Hematopoietic multipotent progenitor cell treated with erythropoietin and hydrocortisone succinate and interleukin-3 and kit ligand, for 4 days (in vitro differentiated cells): ENCODE data around the gene FGGY.
A peak's percentile ranks its signal among the peaks of the same experiment; 100 is the strongest.

Source experiments
- DNase-seq: peaks from one replicate; pipeline ENCODE4 v3.0.0-alpha.2; 2015

FGGY gene

DNA sequence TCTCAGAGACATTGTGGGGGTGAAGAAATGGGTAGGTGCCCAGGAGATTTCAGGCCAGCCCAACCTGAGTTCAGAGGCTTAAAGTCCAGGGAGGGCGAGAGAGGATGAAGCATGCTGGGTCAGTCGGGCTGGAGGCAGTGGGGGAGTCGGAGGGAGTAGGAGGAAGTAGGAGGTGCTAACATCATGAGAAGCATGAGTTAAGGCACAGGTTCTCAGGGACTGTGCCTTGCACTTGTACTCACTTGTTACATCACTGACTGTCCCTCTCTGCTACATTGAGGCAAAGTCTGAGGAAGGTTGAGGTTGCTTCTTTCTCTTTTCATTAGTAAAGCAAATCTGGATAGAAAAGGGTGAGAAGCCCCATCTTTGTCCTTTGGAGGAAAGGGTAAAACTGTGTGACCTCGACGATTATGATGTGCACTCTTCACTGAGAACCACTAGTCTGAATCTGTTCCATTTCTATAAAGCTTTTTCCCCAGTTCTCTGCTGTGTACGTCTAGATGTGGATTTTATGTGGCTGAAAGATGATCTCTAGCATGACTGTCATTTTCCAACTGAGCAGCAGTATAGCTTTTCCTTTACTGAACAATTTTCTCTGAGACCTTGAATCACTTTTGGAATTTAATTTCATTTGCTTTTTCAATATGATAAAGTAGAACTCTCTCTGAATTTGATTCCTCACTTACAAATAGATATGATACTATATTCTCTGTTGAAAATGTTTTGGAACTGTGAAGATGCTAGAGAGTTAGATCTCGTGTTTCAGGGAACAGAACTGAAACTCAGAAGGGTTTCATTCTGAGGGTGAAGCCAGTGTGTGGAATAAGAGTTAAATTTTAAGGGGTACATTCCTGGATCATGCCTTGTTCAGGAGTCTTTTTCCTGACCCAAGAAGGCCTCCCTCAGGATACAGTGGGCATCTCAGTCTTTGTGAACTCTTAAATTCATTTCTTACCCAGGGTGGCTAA is 94.6 kb downstream of the FGGY start:
- no peak for DNase-seq

DNA sequence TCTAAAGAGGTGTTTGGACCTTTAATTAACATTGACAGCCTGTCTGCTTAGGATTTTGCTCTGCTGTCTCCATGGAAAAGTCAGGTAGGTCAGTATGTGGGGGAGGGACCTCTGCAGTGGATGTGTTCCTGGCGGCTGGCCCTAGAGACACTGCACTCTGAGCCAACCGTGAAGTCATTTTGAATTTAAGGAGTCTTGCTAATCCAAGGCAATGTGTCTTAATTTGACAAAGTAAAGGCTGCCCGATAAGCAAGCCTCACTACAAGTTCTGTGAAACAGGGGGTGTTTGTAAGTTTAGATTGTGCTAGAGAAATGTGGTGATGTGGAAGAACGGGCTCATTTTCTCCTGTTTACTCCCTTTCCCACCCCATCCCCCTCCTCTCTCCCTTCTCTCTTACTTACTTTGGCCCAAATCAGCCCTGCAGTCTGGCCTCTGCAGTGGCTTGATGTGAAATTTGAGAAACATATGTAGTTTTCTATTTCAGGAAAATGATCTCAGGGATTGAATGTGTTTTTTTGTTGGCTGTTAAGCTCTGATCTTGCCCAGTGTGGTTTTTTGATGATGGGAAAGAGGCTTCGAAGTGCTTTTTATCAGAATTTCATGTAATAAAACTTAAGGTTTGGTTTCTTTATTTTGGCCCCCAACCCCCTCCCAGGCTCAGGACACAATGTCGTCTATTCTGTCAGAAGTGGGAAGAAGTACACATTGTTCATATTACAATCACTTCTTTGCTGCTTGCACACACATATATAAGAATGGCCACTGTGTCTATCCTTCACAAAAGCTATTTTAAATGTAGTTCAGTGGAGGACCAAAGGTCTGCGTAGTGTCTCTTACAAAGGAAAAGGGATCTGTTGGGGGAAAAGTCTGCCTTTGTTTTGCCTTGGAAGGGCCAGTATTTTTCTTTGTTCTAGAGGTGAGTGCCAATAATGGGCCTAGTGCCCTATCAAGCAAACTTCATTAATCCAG is 96.6 kb downstream of the FGGY start:
- DNase-seq = no peak

DNA sequence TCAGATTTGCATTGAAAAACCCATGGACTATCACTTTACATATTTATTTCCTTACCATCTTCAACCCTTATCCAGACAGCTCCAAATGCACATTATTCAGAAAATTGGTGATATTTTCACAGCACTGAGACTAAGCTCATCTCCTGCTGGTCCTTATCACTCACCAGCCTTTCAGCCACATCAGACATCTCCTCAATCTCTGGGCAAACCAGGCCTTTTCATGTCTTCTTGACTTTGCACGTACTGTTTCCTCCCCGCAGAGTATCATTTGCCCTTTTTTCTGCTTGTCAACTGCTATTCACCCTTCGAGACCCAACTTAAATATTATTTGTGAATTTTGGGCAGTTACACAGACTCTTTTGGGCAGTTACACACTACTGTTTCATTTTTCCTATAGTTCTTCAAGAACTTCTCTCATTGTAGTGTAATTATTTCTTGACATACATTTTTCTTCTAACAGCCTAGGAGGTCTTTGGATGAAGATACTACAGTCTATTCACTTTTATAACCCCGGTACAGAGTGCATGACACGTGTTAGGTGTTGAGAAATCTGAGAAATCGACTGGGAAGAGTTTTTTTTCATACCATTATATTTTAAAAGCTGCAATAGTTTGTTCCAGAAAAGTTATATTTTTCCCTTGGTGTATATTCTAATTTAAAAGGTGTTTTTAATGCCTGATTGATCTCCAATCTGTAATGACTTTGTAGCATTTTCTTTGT is 98.0 kb downstream of the FGGY start:
- DNase-seq = peak; percentile 6

DNA sequence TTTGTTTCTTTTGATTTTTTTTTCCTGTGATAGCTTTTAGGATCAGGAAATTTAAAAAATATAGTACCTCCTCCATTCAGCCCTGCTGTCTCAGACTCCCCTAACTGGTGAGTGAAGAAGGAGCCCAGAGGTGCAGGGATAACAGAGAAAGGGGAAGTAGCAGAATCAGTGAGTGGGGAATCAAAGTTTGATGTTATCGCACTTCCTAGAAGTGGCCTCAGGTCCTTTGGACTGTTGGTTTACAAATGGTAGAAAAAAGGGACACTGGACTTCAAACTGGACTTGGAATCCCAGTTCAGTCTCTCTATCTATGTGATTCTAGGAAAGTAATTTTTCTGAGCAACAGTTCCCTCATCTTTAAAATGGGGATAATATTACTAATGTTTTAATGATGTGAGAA is 99.5 kb downstream of the FGGY start:
- DNase-seq = peak; percentile 61

DNA sequence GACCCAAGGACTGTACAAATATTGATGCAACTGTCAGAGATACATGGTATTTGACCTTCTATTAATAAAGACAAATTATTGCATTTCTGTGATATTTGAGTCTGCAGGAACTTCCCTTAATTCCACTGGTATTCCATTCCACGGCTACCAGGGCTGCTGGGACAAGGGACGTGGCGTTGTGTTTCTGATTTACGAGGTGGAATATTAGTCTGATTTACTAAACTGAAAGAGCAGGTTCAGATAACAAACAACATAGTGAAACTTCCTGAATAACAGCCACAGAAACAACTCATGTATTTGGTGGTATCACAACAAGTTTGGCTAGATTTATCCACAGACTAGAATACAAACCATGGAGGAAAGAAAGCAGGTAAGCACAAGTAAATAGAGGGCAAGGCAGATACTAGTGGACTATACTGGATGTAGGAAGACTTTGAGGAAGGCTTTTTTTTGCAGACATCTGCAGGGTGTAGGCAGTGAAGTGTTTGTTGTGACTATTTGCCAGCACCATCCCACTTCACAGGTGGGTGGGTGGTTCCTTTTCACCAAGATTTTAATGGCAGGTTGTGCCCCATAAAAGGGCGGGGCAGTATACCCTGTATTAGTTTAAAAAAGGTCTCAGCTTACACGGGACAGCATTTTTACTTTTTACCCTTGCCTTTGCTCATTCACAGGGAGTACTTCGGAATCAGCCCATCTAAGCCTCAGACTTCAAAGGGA is 100.4 kb downstream of the FGGY start:
- no peak for DNase-seq

DNA sequence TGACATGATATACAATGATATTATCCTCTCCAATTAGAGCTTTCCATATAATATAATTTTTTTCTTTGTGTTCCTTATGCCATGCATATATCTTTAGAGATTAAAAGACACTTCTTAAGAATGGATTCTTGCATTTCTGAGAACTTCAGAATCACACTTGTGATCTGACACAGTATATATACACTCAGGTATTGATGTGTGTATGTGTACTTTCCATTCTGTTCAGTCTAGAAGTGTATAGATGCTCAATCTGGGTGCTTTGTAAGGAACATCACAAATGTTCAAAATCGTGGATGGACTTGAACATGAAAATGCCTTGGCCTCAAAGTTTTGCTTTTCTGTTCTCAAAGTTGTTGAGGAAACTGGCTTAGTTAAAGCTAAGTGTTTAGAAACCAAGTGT is 102.7 kb downstream of the FGGY start:
- DNase-seq = no peak

DNA sequence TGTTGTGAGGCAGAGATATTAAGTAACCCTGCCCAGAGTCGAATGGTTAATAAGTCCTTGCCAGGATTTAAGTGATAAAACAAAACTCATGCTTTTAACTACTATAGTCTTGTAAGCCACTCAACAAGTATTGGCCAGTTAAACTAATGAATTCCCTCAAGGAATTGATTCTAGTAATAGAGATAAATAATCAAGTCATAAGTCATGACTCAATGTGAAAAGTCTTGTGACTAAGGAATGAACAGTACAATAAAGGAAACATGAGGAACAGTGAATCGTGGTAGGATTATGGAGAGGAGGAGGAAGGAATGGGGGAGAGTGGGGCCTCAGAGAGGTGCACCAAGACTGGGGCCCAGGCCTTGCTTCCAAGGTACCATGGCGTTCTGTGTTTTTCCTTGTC is 104.7 kb downstream of the FGGY start:
- DNase-seq = no peak

DNA sequence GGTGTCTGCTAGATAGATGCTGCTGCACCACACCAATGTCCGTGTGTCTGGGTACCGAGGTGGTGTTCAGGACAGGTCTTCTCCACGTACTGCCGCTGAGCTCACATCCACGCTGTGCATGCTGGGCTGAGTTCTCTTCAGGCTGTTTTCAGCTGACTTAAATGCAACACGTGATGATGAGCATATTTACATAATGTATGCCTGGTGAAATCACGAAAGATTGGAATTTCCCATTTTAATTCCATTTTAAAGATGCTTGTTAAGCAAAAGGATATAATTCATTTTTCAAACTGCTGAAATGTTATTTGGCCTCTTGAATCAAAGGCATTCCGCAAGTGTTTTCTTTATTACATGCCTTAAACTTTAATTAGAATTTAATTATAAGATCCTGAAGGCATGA is 107.9 kb downstream of the FGGY start:
- no peak for DNase-seq

DNA sequence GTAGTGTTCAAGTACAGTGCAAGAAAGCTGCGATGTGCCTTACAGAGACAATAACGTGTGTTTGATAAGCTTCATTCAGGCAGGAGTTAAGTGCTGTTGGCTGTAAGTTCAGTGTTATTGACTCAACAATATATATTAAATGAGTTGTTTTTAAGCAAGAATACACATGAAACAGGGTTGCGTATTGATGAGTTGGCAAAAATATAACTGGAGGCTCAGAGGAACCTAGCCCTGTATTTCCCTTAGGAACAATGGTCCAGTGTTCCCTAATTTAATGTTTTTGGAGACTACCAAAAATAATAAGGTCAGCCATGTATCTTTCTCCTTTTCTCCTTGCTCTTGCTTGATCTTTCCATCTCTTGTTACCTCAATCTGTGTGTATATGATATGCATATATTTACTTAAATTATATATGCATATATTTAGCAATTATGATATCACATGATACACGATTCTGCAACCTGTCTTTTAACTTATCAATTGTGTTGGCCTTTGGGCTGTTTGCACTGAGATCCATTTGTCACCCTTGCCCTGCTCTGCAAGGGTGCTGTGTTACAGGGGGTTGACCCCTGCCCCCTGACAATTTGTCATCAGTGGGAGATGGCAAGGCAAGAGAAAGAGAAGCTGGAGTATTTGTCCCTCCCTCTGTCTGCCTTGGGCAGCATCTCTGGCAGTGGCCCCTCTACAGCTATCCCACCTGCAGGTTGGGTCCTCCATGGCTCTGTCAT is 109.7 kb downstream of the FGGY start:
- no peak for DNase-seq

DNA sequence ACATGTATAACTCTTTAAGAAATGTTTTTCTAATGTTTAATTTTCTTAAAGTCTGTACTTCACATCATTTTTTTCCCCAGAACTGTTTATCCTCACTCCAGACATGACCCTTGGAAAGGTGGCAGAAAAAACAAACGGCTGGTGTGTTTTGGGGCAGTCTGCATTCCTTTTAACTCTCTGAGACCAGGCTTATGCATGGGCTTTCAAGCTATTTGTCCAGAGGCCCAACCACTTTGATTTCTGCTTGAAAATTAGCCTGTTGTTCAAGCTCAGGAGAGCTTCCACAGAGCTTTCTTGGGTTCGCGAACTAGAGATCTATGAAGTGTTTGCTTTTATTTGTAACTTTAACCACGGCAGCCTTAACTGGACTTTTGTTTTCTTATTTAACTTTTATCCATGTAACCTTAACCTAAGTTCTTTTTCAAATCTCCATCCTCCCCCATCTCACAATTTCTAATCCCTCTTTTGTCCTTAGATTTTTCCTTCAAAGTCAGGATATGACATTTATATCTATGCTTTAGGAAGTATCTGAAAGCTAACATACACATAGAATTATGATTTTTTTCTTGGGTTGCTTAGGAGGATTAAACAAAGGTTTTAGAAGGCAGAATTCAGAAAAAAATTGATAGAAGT is 111.8 kb downstream of the FGGY start:
- no peak for DNase-seq

DNA sequence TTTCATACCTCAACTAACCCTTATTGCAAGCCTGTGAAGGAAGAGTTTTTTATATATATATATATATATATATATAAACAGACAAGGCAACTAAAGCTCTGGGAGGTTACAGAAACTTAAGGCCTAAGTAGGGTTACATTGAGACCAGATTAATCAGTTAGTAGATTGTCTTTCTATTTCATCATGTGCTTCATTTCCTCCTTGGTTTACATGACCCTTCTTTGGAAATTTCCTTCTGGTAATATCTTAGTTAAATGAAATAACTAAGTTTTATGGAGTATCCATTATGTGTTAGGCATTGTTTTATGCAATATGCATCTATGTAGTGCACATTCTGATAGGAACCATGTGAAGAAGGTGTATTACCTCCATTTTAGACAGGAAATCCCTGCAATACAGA is 112.7 kb downstream of the FGGY start:
- DNase-seq = no peak

DNA sequence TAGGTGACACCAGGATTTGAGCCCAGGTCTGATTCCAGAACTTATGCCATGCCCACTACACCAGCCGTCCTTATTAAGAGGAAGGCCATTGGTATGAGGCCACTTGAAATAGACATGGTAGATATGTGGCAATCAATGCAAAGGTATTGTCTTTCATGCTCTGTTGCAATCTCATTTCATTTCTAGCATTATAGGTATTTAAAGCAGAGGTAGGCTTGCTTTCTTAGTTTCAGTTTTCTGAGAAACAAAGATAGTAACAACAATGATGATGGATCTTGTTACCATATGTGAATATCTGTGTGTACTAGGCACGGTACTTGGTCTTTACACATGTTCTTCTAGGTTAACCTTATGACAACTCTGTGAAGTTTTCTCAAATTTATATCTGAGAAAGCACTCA is 113.1 kb downstream of the FGGY start:
- no peak for DNase-seq

DNA sequence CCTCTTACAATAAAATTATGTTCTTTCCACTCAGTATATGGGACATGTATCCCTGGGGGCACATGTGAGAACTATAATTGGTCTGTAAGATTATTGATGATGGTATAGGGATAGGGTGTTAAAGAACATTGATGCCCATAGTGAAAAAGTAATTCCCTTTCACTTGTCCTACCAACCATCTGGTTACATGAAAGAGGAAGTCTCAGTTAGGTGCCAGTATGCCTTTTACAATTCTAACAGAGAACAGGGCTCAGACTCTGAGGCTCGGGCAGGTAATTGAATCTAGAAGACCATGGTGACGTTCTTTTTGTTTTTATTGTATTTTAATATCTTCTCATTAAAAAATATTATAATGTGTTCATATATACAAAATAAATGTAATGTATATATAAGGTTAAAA is 113.6 kb downstream of the FGGY start:
- DNase-seq = peak; percentile 13

DNA sequence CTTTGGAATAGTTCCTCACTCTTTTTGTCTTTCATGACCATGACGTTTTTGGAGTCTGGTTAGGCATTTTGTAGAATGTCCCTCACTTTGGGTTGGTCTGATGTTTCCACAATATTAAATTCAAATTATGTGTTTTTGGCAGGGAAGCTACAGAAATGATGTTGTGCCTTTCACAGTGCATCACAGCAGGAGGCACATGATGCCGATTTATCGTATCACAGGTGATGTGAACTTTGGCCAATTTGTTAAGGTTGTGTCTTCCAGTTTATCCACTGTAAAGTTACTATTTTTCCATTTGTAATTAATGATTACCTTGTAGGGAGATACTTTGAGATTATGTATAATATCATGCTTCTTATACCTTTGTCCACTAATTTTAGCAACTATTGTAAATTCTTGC is 114.3 kb downstream of the FGGY start:
- no peak for DNase-seq

DNA sequence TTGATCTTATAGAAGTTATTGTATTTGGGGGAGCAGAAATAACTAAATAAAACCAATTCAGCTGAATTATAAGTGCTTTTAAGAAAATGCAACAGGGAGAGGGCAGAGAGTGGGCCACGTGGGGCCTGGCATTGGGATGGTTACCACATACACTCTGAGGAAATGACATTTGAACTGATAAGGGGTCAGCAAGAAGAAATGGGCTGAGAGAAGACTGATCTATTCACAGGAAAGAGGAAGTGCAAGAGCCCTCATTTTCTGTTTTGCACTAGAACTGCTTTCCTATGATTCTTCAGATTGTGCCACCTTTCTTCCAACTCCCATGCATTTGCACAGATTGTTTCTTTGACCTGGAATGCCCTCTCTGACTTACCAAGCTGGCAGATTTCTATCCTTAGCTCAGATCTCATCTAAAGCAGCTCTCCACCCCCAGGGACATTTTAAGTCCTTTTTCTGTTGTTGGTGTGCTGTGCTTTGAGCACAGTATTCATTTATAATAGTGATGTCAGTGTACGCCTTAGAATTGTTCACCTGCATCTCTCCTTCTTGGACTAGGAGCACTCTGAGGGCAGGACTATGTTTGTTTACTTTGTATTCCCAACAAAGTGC is 115.9 kb downstream of the FGGY start:
- DNase-seq = peak; percentile 91

DNA sequence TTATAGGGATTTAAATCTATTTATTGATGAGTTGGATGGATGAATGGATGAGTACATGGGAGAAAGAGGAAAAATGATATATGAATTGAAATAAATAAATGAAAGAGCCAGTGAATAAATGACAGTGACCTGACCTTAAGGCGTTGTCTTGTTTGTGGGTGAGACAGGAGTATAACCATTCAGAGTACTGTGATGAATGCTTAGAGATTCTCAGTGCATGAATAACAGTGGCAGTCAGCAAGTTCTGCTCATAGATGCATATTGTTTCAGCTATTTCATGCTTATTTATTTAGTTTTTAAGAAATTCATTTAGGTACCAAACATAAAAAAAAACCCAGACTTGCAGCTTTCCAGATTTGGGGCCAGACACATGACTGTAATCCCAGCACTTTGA is 116.4 kb downstream of the FGGY start:
- DNase-seq = no peak

DNA sequence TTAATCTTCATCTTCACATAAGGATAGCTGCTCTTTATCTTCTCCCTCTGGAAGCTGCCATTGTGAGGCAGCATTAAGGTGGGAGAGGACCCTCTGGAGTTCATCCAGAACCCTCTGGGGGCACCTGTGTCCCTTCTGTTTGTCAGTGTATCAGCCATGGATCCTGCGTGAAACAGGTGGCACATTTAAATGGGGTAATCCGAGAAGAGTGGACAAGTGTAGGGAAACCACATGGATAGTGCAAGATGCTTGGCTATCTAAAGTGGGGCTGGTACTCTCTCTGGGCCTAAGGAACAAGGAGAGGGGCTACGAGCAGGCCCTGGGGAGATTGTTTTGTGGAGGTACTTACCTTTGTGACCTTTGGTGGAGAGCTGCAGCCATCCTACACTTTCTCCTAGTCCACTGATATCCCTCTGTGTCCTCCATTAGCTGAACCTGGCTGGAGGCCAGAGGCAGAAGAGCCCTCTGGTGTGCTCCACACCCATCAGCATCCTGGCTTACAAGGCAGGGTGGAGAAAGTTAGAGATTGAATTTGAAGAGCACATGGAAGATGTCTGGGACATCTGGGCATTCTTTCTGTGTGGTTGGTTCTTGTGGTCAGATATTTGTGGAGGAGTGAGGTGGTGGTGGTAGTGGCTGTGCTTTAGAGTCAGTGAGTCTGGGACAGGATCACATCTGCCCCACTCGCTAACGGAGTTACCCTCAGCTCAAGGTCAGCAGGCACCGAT is 117.7 kb downstream of the FGGY start:
- peak; percentile 20 for DNase-seq

DNA sequence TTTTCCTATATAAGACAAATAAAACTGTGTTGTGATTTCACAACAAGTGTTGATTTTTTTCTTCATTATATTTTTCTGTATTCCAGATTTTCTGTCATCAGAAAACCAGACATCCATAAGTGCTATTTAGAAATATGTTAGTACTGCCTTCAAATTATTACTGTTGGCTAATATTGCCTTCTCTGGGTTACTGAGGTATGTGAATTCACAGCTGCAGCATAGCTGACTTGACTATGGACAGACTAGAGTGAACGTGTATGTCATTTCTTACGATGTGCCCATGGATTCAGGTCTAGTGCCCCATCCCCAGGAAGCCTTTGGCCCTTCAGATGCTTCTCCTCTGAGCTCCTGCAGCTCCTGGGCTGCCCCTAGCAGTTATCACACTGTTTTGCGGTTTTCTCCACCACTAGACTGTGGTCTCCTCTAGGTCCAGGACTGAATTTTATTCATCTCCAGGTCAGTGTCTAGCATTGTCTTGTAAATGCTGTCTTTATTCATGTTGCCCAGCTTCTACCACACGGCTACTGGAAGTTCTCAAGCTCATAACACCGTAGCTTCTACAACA is 118.5 kb downstream of the FGGY start:
- no peak for DNase-seq

DNA sequence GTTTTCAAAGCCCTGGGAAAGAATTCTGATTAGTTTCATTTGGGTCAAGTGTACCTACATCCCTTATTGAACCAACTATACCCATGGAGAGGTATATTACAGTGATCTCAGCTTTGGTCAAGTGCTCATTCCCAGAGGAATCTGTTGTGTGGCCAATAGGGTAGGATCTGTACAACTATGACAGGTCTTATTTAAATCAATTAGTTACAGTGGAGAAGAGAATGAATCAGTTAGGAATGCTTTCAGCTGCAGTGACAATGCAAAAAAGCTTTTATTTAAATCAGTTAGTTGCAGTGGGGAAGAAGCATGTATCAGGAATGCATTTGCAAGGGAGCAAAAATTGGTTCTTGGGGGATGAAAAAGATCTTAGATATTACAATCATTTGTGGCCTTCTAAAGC is 119.0 kb downstream of the FGGY start:
- no peak for DNase-seq

DNA sequence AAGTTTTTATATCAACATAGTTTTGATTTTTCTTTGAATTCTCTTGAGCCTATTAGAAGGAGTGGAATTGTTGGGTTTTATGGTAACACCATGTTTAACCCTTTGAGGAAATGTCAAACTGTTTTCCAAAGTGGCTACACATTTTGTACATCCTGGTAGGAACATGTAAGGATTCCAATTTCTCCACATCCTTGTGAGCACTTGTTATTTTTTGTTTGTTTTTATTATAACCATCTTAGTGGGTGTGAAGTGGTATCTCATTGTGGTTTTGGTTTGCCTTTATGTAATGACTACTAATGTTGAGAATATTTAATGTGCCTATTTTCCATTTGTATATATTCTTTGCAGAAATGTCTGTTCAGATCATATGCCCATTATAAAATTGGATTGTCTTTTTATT is 120.5 kb downstream of the FGGY start:
- no peak for DNase-seq
